GM19035 (cell line): ENCODE results near the gene TSPAN6.

Experiments
- ATAC-seq: cut with Tn5 transposase; IDR thresholded peaks from one replicate; pipeline ENCODE4 v1.9.1; 2021; ENCODE audit not compliant: unreplicated experiment

The TSPAN6 gene

GRCh38 chrX:100591256-100592051 lies 45.2 kb downstream of the TSPAN6 start:
- no peak for ATAC-seq

- ATAC-seq, result no peak
Observed at GRCh38 chrX:100587861-100588260, 48.7 kb downstream of the TSPAN6 start.

- ATAC-seq, result no peak
Observed at GRCh38 chrX:100586747-100587146, 49.9 kb downstream of the TSPAN6 start.

GRCh38 chrX:100584611-100585010 lies 52.0 kb downstream of the TSPAN6 start, which contains the start of gene TNMD:
Gene TNMD, plus strand, starts transcription at chrX:100584936. Its CDS starts 83 bp downstream, at chrX:100585019.
- ATAC-seq, result no peak
